Stimulated activated CD8-positive, alpha-beta memory T cell treated with anti-CD3 and anti-CD28 coated beads, Interleukin-15, amount 100 ng/mL, for 1 hour (primary cell): ENCODE measurements around the gene CSPG4.
"Not testable (repeated sequence)": the region's sequence is repeated elsewhere in the genome, so short reads cannot be mapped to it uniquely, and the experiment has no call there.

Source experiments
- DNase-seq: peaks from one replicate; pipeline ENCODE4 v3.0.0-alpha.2; 2020; ENCODE audit warnings: low read depth

CSPG4 gene

GRCh38 chr15:75723847-75724660 lies 11.4 kb upstream of the CSPG4 start:
- DNase-seq = no peak

GRCh38 chr15:75723171-75723846 lies 10.7 kb upstream of the CSPG4 start:
- DNase-seq = no peak

- no peak for DNase-seq
These were observed 9.5 kb upstream of the CSPG4 start for GRCh38 chr15:75721923-75722870.

GRCh38 chr15:75721480-75721922 lies 8.9 kb upstream of the CSPG4 start:
- no peak for DNase-seq

- DNase-seq = no peak
These were observed 8.3 kb upstream of the CSPG4 start for GRCh38 chr15:75720787-75721479.

GRCh38 chr15:75720297-75720696 lies 7.6 kb upstream of the CSPG4 start:
- DNase-seq = no peak

- no peak for DNase-seq
These were observed 5.7 kb upstream of the CSPG4 start for GRCh38 chr15:75718328-75718727.

GRCh38 chr15:75717001-75717400 lies 4.4 kb upstream of the CSPG4 start:
- not testable (repeated sequence) for DNase-seq

GRCh38 chr15:75716249-75716950 lies 3.8 kb upstream of the CSPG4 start:
- DNase-seq = not testable (repeated sequence)

GRCh38 chr15:75715312-75715832 lies 2.7 kb upstream of the CSPG4 start:
- DNase-seq = not testable (repeated sequence)

- DNase-seq = no peak
These were observed 1.5 kb upstream of the CSPG4 start for GRCh38 chr15:75714195-75714594.

GRCh38 chr15:75713338-75713895 lies 769 bp upstream of the CSPG4 start:
- no peak for DNase-seq

GRCh38 chr15:75711495-75711894 lies 1.2 kb downstream of the CSPG4 start:
- not testable (repeated sequence) for DNase-seq

- not testable (repeated sequence) for DNase-seq
These were observed 1.8 kb downstream of the CSPG4 start for GRCh38 chr15:75710874-75711273.

GRCh38 chr15:75709458-75709857 lies 3.2 kb downstream of the CSPG4 start:
- not testable (repeated sequence) for DNase-seq

- no peak for DNase-seq
These were observed 6.0 kb downstream of the CSPG4 start for GRCh38 chr15:75706682-75706954.

- no peak for DNase-seq
These were observed 6.6 kb downstream of the CSPG4 start for GRCh38 chr15:75705854-75706681.

GRCh38 chr15:75705375-75705774 lies 7.3 kb downstream of the CSPG4 start:
- DNase-seq = not testable (repeated sequence)

- no peak for DNase-seq
These were observed 8.0 kb downstream of the CSPG4 start for GRCh38 chr15:75704618-75705017.

- DNase-seq = no peak
These were observed 8.4 kb downstream of the CSPG4 start for GRCh38 chr15:75704263-75704615.
